Ramos (cell line): ENCODE data around the gene PLXNB3.
"Not testable (repeated sequence)": the region's sequence is repeated elsewhere in the genome, so short reads cannot be mapped to it uniquely, and the experiment has no call there.

Source experiments
- in situ Hi-C: fragments of 300-500 bp; cut with MboI; formaldehyde crosslinking; loops from one replicate; pipeline ENCODE4 v1.14.3; 2022; ENCODE audit warnings: low sequenced_read_pairs; ENCODE audit not compliant: unreplicated experiment

Gene PLXNB3

GRCh38 chrX:153802513-153803045 lies 38.5 kb downstream of the PLXNB3 start:
- in situ Hi-C loops, result no loop called here

GRCh38 chrX:153803211-153804099 lies 39.4 kb downstream of the PLXNB3 start:
- in situ Hi-C loops, result no loop called here

- in situ Hi-C loops, result no loop called here
Measured at GRCh38 chrX:153804100-153804595, 40.1 kb downstream of the PLXNB3 start.

- in situ Hi-C loops, result no loop called here
Measured at GRCh38 chrX:153804621-153805020, 40.6 kb downstream of the PLXNB3 start.

GRCh38 chrX:153805436-153805835 lies 41.4 kb downstream of the PLXNB3 start:
- in situ Hi-C loops, result no loop called here

GRCh38 chrX:153806999-153807575 lies 43.0 kb downstream of the PLXNB3 start:
- in situ Hi-C loops, result no loop called here

GRCh38 chrX:153807976-153808375 lies 43.9 kb downstream of the PLXNB3 start:
- in situ Hi-C loops, result no loop called here

- in situ Hi-C loops, result no loop called here
Measured at GRCh38 chrX:153812220-153812619, 48.2 kb downstream of the PLXNB3 start.

- in situ Hi-C loops, result no loop called here
Measured at GRCh38 chrX:153813161-153813560, 49.1 kb downstream of the PLXNB3 start.

- in situ Hi-C loops, result no loop called here
Measured at GRCh38 chrX:153814591-153815315, 50.7 kb downstream of the PLXNB3 start.

GRCh38 chrX:153816831-153817690 lies 53.0 kb downstream of the PLXNB3 start:
- in situ Hi-C loops, result no loop called here

- in situ Hi-C loops, result not testable (repeated sequence)
Measured at GRCh38 chrX:153818064-153818463, 54.0 kb downstream of the PLXNB3 start.

- in situ Hi-C loops, result no loop called here
Measured at GRCh38 chrX:153818571-153819383, 54.7 kb downstream of the PLXNB3 start.

GRCh38 chrX:153819384-153820040 lies 55.5 kb downstream of the PLXNB3 start:
- in situ Hi-C loops, result no loop called here

- in situ Hi-C loops, result no loop called here
Measured at GRCh38 chrX:153820601-153821000, 56.6 kb downstream of the PLXNB3 start.

- in situ Hi-C loops, result no loop called here
Measured at GRCh38 chrX:153821066-153821465, 57.0 kb downstream of the PLXNB3 start.

GRCh38 chrX:153824348-153824747 lies 60.3 kb downstream of the PLXNB3 start:
- in situ Hi-C loops, result no loop called here

GRCh38 chrX:153825042-153825441 lies 61.0 kb downstream of the PLXNB3 start:
- in situ Hi-C loops, result no loop called here
